Panc1 (cell line): ENCODE data around the gene HLA-E. TPM values are rescaled to one million over a fixed set of nuclear protein-coding genes. Genes with fewer than 3 reads are reported as not detected.

Experiments
- ATAC-seq: fragments of 200-7000 bp; cut with Tn5 transposase; 2 replicates; pipeline ENCODE4 v1.9.1; 2020; ENCODE audit warnings: mild to moderate bottlenecking, moderate library complexity
- BruUV-seq: library from RNA; stranded (reverse); fragments of 400-500 nt; replicated peaks from 2 replicates; lab custom pipeline; 2021; lab: Mats Ljungman, UMichigan
- CTCF ChIA-PET: fragments of 300-600 bp; sonication (Branson Sonifier 250); formaldehyde crosslinking; loops from one replicate; lab custom pipeline; 2022; ENCODE audit warnings: antibody characterized with exemption; lab: Charles Lee
- POLR2A ChIA-PET: fragments of 300-600 bp; sonication (Branson Sonifier 250); formaldehyde crosslinking; loops from one replicate; lab custom pipeline; 2022; ENCODE audit warnings: antibody characterized with exemption; lab: Charles Lee
- DNase-seq: peaks from one replicate; pipeline ENCODE4 v3.0.0-alpha.2; 2010; ENCODE audit warnings: low read depth, low spot score
- H3K27ac ChIP-seq: 2 replicates; pipeline ENCODE4 v1.5.1; 2011; ENCODE audit warnings: mild to moderate bottlenecking, low read length, inconsistent platforms
- H3K27me3 ChIP-seq: fragments of 200-500 bp; sonication (Bioruptor generic); 2 replicates; pipeline ENCODE4 v1.6.0; 2014; ENCODE audit warnings: low read length, inconsistent platforms; ENCODE audit not compliant: control insufficient read depth, insufficient read depth
- H3K36me3 ChIP-seq: fragments of 200-500 bp; sonication (Bioruptor generic); 2 replicates; pipeline ENCODE4 v1.5.1; 2014; ENCODE audit warnings: inconsistent platforms, mild to moderate bottlenecking, low read length, moderate library complexity; ENCODE audit not compliant: control insufficient read depth, insufficient read depth
- H3K4me1 ChIP-seq: 2 replicates; pipeline ENCODE4 v1.5.1; 2011; ENCODE audit warnings: inconsistent platforms, mild to moderate bottlenecking, low read length, moderate library complexity; ENCODE audit not compliant: control insufficient read depth, insufficient read depth
- H3K4me3 ChIP-seq, 2 experiments: 2 replicates each; pipeline ENCODE4 v1.5.1; 2011 to 2012; ENCODE audit warnings: low read depth in 2 of 2, low read length in 2 of 2, mild to moderate bottlenecking in 2 of 2, inconsistent platforms in 1 of 2, moderate library complexity in 1 of 2
- H3K9me3 ChIP-seq: fragments of 200-500 bp; sonication (Bioruptor generic); 2 replicates; pipeline ENCODE4 v1.5.1; 2014; ENCODE audit warnings: low read depth, mild to moderate bottlenecking, inconsistent platforms, low read length, moderate library complexity; ENCODE audit not compliant: control insufficient read depth, insufficient read depth
- CTCF ChIP-seq: fragments of 450-650 bp; IDR thresholded peaks from 2 replicates; pipeline ENCODE4 v1.5.1; 2017; ENCODE audit warnings: mild to moderate bottlenecking
- POLR2AphosphoS5 ChIP-seq: IDR thresholded peaks from 2 replicates; pipeline ENCODE4 v1.6.1; 2012; ENCODE audit warnings: mild to moderate bottlenecking, low read depth, low read length, moderate library complexity
- SIN3A ChIP-seq: IDR thresholded peaks from 2 replicates; pipeline ENCODE4 v1.6.1; 2012; ENCODE audit warnings: low read depth, mild to moderate bottlenecking, low read length, moderate library complexity, borderline replicate concordance; ENCODE audit not compliant: insufficient read depth
- TCF7L2 ChIP-seq: IDR thresholded peaks from 2 replicates; pipeline ENCODE4 v1.6.1; 2011; ENCODE audit warnings: mild to moderate bottlenecking, low read depth, low read length, inconsistent platforms
- in situ Hi-C: cut with HindIII; loops from 2 replicates; pipeline ENCODE4 v1.10.0; 2016; ENCODE audit warnings: low sequenced_read_pairs, low pct_unique_long_range_greater_than_20kb
- intact Hi-C: fragments of 100-400 bp; cut with micrococcal nuclease; formaldehyde crosslinking; loops from one replicate; pipeline ENCODE4 v1.10.0; 2022; ENCODE audit not compliant: unreplicated experiment
- total RNA-seq: library from RNA; stranded (reverse); gene quantifications from one replicate; pipeline ENCODE4 v1.2.1, GENCODE V29; 2021; ENCODE audit not compliant: unreplicated experiment
- TF ChIP-seq, protein P1 (sequence below), 2 experiments: IDR thresholded peaks; 2 replicates each; pipeline ENCODE4 v1.6.1; 2011 to 2012; ENCODE audit warnings: low read depth in 2 of 2, control low read depth in 1 of 2, low read length in 1 of 2, mild to moderate bottlenecking in 1 of 2, moderate library complexity in 1 of 2; ENCODE audit not compliant: insufficient read depth in 1 of 2

The HLA-E gene
- total RNA-seq, 1 experiment from 2014 or later: 132 TPM

GRCh38 chr6:30510419-30511168 is 21.3 kb downstream of the HLA-E start:
- in situ Hi-C loops: no loop called here

DNA sequence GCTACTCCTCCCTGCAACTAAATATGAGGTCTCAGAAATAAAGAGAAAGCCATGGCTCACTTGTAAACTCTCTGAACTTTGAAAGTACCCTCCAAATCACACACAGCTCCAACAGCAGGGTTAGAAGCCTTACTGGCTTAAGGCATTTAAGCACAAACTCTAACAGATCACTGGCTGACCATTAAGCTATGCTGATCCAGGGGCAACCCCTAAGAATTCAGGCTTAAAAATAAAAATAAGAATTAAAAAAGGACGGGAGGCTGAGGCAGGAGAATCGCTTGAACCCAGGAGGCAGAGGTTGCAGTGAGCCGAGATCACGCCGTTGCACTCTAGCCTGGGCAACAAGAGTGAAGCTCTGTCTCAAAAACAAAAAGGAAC is 21.8 kb downstream of the HLA-E start:
- CTCF ChIA-PET: no interaction called here
- no TSS peak for BruUV-seq
- TF ChIP-seq, protein P1, sequence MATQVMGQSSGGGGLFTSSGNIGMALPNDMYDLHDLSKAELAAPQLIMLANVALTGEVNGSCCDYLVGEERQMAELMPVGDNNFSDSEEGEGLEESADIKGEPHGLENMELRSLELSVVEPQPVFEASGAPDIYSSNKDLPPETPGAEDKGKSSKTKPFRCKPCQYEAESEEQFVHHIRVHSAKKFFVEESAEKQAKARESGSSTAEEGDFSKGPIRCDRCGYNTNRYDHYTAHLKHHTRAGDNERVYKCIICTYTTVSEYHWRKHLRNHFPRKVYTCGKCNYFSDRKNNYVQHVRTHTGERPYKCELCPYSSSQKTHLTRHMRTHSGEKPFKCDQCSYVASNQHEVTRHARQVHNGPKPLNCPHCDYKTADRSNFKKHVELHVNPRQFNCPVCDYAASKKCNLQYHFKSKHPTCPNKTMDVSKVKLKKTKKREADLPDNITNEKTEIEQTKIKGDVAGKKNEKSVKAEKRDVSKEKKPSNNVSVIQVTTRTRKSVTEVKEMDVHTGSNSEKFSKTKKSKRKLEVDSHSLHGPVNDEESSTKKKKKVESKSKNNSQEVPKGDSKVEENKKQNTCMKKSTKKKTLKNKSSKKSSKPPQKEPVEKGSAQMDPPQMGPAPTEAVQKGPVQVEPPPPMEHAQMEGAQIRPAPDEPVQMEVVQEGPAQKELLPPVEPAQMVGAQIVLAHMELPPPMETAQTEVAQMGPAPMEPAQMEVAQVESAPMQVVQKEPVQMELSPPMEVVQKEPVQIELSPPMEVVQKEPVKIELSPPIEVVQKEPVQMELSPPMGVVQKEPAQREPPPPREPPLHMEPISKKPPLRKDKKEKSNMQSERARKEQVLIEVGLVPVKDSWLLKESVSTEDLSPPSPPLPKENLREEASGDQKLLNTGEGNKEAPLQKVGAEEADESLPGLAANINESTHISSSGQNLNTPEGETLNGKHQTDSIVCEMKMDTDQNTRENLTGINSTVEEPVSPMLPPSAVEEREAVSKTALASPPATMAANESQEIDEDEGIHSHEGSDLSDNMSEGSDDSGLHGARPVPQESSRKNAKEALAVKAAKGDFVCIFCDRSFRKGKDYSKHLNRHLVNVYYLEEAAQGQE (IDR thresholded peaks at IDR 0.05; ENCODE audit: insufficient read depth in 1 of 2, low read depth in 2 of 2, low read length in 1 of 2): no peak
- TF ChIP-seq POLR2AphosphoS5: no peak
- no peak for TF ChIP-seq SIN3A
- TF ChIP-seq CTCF: no peak
- no peak for TF ChIP-seq TCF7L2
- no peak overlapping the region for H3K27ac ChIP-seq
- intact Hi-C loops: no loop called here
- no peaks in the 10 kb centered on the region for H3K9me3 ChIP-seq
- no peak overlapping the region for H3K4me3 ChIP-seq
- in situ Hi-C loops: no loop called here
- POLR2A ChIA-PET: no interaction called here
- H3K36me3 ChIP-seq: no peaks in the 10 kb centered on the region
- DNase-seq (no peak), ATAC-seq (no peak)
- no peaks in the 10 kb centered on the region for H3K4me1 ChIP-seq
- H3K27me3 ChIP-seq: no peaks in the 10 kb centered on the region

More at GRCh38 chr6:30510419-30511168, 21.3 kb downstream of the HLA-E start:
- no peaks in the 10 kb centered on the region for H3K9me3 ChIP-seq
- ATAC-seq: no peak
- H3K36me3 ChIP-seq: no peaks in the 10 kb centered on the region
- H3K27me3 ChIP-seq: no peaks in the 10 kb centered on the region
- H3K4me1 ChIP-seq: no peaks in the 10 kb centered on the region
- POLR2A ChIA-PET: no interaction called here
- no TSS peak for BruUV-seq
- H3K27ac ChIP-seq: no peak overlapping the region
- CTCF ChIA-PET: no interaction called here
- intact Hi-C loops: no loop called here
- no peak for DNase-seq
- TF ChIP-seq POLR2AphosphoS5: no peak
- no peak for TF ChIP-seq CTCF
- no peak for TF ChIP-seq SIN3A
- TF ChIP-seq, protein P1 (IDR thresholded peaks at IDR 0.05; ENCODE audit: insufficient read depth in 1 of 2, low read depth in 2 of 2, low read length in 1 of 2): no peak
- no peak for TF ChIP-seq TCF7L2
- no peak overlapping the region for H3K4me3 ChIP-seq
